KMS-11 (cell line): ENCODE results near the gene SHH.

ENCODE experiments used
- H2AFZ ChIP-seq: fragments of 200-600 bp; sonication (generic); 2 replicates; pipeline ENCODE4 v1.6.1; 2016; ENCODE audit warnings: antibody characterized with exemption, mixed run types, low read depth
- H3K27ac ChIP-seq: fragments of 200-600 bp; sonication (generic); 2 replicates; pipeline ENCODE4 v1.6.1; 2016; ENCODE audit warnings: mild to moderate bottlenecking, mixed run types
- H3K27me3 ChIP-seq: fragments of 200-600 bp; sonication (generic); 2 replicates; pipeline ENCODE4 v1.6.1; 2017; ENCODE audit warnings: mild to moderate bottlenecking, low read depth, mixed run types, moderate library complexity; ENCODE audit not compliant: insufficient read depth
- H3K36me3 ChIP-seq: fragments of 200-600 bp; sonication (generic); 2 replicates; pipeline ENCODE4 v1.6.1; 2017; ENCODE audit warnings: mild to moderate bottlenecking, mixed run types; ENCODE audit not compliant: insufficient read depth
- H3K4me1 ChIP-seq: fragments of 200-600 bp; sonication (generic); 2 replicates; pipeline ENCODE4 v1.6.1; 2016; ENCODE audit warnings: mild to moderate bottlenecking, low read depth, mixed run types; ENCODE audit not compliant: poor library complexity, severe bottlenecking
- H3K4me2 ChIP-seq: fragments of 200-600 bp; sonication (generic); 2 replicates; pipeline ENCODE4 v1.7.0; 2016; ENCODE audit warnings: mild to moderate bottlenecking, mixed run types
- H3K4me3 ChIP-seq: fragments of 200-600 bp; sonication (generic); IDR thresholded peaks from 2 replicates; pipeline ENCODE4 v1.6.1; 2017; ENCODE audit warnings: low read depth, low read length, mixed read lengths; ENCODE audit not compliant: insufficient read depth
- H3K79me2 ChIP-seq: fragments of 200-600 bp; sonication (generic); 2 replicates; pipeline ENCODE4 v1.6.1; 2016; ENCODE audit warnings: low read depth, mixed run types; ENCODE audit not compliant: insufficient read depth
- H3K9ac ChIP-seq: fragments of 200-600 bp; sonication (generic); 2 replicates; pipeline ENCODE4 v1.6.1; 2016; ENCODE audit warnings: mild to moderate bottlenecking, mixed run types
- H4K20me1 ChIP-seq: fragments of 200-600 bp; sonication (generic); 2 replicates; pipeline ENCODE4 v1.6.1; 2016; ENCODE audit warnings: mild to moderate bottlenecking, mixed run types; ENCODE audit not compliant: insufficient read depth
- TF ChIP-seq, protein P1 (sequence below): fragments of 200-600 bp; sonication (generic); conservative IDR thresholded peaks from 2 replicates; pipeline ENCODE4 v1.6.1; 2017; ENCODE audit warnings: low read depth, mild to moderate bottlenecking, antibody characterized with exemption, low read length, moderate library complexity, mixed read lengths

The SHH gene

DNA sequence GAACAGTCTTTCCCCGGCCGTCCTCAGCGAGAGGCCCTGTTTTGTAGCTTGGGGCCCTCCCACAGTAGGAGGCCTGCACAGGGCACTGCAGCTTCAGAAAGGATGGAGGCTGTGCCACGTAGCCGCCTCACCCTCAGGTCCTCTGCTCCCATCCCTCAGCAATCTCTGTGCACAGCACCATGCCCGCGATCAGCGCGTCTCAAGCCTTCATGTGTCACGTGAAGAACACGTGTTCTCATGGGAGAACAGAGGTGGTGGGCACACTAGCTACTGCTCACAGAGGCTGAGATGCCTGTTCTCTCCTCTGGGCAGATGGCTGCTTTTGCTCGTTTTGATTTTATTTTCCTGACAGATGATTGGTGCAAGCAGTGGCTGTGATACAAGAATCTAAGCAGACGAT lies 8.5 kb upstream of the SHH start:
- no peaks in the 10 kb centered on the region for H4K20me1 ChIP-seq
- TF ChIP-seq, protein P1, sequence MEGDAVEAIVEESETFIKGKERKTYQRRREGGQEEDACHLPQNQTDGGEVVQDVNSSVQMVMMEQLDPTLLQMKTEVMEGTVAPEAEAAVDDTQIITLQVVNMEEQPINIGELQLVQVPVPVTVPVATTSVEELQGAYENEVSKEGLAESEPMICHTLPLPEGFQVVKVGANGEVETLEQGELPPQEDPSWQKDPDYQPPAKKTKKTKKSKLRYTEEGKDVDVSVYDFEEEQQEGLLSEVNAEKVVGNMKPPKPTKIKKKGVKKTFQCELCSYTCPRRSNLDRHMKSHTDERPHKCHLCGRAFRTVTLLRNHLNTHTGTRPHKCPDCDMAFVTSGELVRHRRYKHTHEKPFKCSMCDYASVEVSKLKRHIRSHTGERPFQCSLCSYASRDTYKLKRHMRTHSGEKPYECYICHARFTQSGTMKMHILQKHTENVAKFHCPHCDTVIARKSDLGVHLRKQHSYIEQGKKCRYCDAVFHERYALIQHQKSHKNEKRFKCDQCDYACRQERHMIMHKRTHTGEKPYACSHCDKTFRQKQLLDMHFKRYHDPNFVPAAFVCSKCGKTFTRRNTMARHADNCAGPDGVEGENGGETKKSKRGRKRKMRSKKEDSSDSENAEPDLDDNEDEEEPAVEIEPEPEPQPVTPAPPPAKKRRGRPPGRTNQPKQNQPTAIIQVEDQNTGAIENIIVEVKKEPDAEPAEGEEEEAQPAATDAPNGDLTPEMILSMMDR, result no peak
- no peak overlapping the region for H2AFZ ChIP-seq
- no peak overlapping the region for H3K27ac ChIP-seq
- no peaks in the 10 kb centered on the region for H3K79me2 ChIP-seq
- no peak overlapping the region for H3K9ac ChIP-seq
- no peaks in the 10 kb centered on the region for H3K36me3 ChIP-seq
- no peaks in the 10 kb centered on the region for H3K4me1 ChIP-seq
- H3K4me3 ChIP-seq, result no peak overlapping the region
- no peak overlapping the region for H3K4me2 ChIP-seq
- no peaks in the 10 kb centered on the region; the same call in 1 of the 2 replicates for H3K27me3 ChIP-seq

DNA sequence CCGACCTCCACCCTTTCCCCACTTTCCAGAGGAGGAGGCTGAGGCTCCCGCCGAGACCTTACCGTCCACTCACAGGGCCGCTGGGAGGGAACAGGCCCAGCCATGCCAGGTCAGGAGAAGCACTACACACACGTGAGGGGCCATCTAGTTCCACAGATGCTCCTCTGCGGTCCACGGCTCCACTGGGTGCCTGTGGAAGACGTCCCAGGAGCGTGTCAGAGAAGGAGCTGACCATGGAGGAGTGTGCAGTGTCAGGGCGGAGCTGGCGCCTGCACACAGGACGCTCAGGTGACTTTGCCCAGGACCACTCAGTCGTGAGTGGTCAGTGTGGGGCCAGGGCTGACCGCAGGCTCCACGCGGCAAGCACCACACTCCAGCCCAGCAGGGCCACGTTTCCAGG lies 8.0 kb upstream of the SHH start:
- no peak overlapping the region for H3K9ac ChIP-seq
- no peaks in the 10 kb centered on the region for H4K20me1 ChIP-seq
- H2AFZ ChIP-seq, result no peak overlapping the region
- H3K27me3 ChIP-seq, result no peaks in the 10 kb centered on the region; the same call in 1 of the 2 replicates
- H3K4me2 ChIP-seq, result no peak overlapping the region
- H3K4me1 ChIP-seq, result peaks cover 4% of the 10 kb centered on the region
- H3K79me2 ChIP-seq, result no peaks in the 10 kb centered on the region
- no peak overlapping the region for H3K4me3 ChIP-seq
- H3K27ac ChIP-seq, result no peak overlapping the region
- TF ChIP-seq, protein P1, result no peak
- H3K36me3 ChIP-seq, result no peaks in the 10 kb centered on the region

DNA sequence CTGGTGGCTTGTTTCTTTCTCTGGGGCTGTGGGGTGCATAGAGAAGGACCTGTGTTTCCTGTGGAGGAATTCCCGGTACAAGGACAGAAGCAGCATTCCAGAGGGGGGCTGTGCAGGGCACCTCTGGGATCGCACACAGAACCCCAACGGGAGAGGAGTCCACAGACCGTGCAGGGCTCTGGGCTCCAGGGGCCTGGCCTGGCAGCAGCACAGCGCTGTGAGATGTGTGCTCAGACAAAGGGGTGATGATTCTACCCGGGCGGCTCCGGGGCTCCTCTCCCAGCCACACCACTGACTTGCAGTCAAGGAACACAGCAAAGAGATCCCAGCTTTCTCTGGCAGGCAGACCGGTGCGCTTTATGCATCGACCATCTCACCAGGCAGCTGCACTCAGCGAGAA lies 6.9 kb upstream of the SHH start:
- H3K27me3 ChIP-seq, result no peaks in the 10 kb centered on the region; the same call in 1 of the 2 replicates
- no peaks in the 10 kb centered on the region for H3K79me2 ChIP-seq
- no peaks in the 10 kb centered on the region for H4K20me1 ChIP-seq
- TF ChIP-seq, protein P1, result no peak
- no peak overlapping the region for H3K9ac ChIP-seq
- H3K36me3 ChIP-seq, result no peaks in the 10 kb centered on the region
- H3K4me2 ChIP-seq, result no peak overlapping the region
- H3K4me1 ChIP-seq, result peaks cover 4% of the 10 kb centered on the region
- H3K4me3 ChIP-seq, result no peak overlapping the region
- H3K27ac ChIP-seq, result no peak overlapping the region
- no peak overlapping the region for H2AFZ ChIP-seq

DNA sequence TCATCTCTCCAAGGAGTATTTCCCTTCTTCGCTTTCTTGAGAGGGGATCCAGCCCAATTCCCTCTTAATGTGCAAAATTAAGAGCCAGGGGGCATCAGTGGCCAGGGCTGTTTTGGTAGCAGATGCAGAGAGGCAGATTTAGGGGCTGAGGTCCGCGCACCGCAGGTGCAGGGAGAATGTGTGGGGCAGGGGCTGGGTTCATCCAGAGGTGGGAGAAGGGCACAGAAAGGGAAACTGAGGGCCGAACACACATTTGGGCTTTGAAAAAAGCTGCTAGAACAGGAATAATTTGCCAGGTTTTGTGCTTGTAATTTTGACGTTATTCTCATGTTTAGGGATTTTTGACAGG lies 6.5 kb upstream of the SHH start:
- TF ChIP-seq, protein P1, result no peak
- Histone ChIP-seq H3K36me3 (no peaks in the 10 kb centered on the region), H2AFZ (no peak overlapping the region), H3K4me2 (no peak overlapping the region), H3K9ac (no peak overlapping the region), H3K79me2 (no peaks in the 10 kb centered on the region), H3K27me3 (no peaks in the 10 kb centered on the region; the same call in 1 of the 2 replicates), H3K4me3 (no peak overlapping the region), H4K20me1 (no peaks in the 10 kb centered on the region), H3K27ac (no peak overlapping the region), H3K4me1 (peaks cover 4% of the 10 kb centered on the region)
